SK-N-SH treated with all-trans-retinoic acid at 6 μM for 48 hours (cell line): ENCODE measurements around the gene SFMBT2.

Source experiments
- ZFP3 ChIP-seq: fragments of 250-450 bp; sonication (Bioruptor Pico); IDR thresholded peaks from 2 replicates; pipeline ENCODE4 v1.5.0; 2020; ENCODE audit warnings: mild to moderate bottlenecking, moderate library complexity
- ZNF70 ChIP-seq: fragments of 450-650 bp; formaldehyde crosslinking; IDR thresholded peaks from 2 replicates; pipeline ENCODE4 v1.5.0; 2020; ENCODE audit warnings: mild to moderate bottlenecking, moderate library complexity
- TF ChIP-seq, protein P1 (sequence below): fragments of 250-450 bp; sonication (Bioruptor Pico); IDR thresholded peaks from 2 replicates; pipeline ENCODE4 v1.8.0; 2020; ENCODE audit warnings: mild to moderate bottlenecking, moderate library complexity, borderline replicate concordance

DNA sequence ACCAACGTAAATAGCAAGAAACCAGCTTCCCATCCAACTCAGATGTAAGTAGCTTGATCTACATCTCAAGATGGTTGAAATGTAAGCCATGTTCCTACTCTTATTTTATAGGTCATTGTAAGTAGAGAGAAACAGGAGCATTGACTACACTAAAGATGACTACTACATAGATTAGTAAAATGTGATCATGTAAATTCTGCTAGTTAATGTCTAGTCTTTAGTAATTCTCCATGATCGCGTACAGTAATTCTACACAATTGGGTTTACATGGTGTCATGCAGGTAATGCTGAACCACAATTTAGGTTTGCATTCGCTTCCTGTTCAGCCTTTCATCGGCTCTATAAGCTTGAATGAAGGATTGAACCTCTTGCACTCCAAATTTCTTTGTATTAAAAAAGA is 14.9 kb upstream of the SFMBT2 start:
- TF ChIP-seq ZFP3 (CRISPR knock-in tag) (no peak), ZNF70 (CRISPR knock-in tag) (no peak)
- TF ChIP-seq, protein P1, sequence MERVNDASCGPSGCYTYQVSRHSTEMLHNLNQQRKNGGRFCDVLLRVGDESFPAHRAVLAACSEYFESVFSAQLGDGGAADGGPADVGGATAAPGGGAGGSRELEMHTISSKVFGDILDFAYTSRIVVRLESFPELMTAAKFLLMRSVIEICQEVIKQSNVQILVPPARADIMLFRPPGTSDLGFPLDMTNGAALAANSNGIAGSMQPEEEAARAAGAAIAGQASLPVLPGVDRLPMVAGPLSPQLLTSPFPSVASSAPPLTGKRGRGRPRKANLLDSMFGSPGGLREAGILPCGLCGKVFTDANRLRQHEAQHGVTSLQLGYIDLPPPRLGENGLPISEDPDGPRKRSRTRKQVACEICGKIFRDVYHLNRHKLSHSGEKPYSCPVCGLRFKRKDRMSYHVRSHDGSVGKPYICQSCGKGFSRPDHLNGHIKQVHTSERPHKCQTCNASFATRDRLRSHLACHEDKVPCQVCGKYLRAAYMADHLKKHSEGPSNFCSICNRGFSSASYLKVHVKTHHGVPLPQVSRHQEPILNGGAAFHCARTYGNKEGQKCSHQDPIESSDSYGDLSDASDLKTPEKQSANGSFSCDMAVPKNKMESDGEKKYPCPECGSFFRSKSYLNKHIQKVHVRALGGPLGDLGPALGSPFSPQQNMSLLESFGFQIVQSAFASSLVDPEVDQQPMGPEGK (CRISPR knock-in tag) = no peak
